Measurements from ENCODE around the gene ULK4. TPM values are rescaled to one million over a fixed set of nuclear protein-coding genes. Genes with fewer than 3 reads are reported as not detected.

Gene ULK4
- total RNA-seq, 2 donors from 2014 or later: 11.1 to 17.9 TPM

- 80 to 83% methylated on average over 1 to 3 of the region's 3 CpGs for WGBS, 2 experiments (ENCODE audit: insufficient coverage in 1 of 2, insufficient read length in 1 of 2)
- no peak for TF ChIP-seq CTCF (conservative IDR thresholded peaks at IDR 0.05)
- Histone ChIP-seq H3K4me3 (ENCODE audit: low read length) (no peak overlapping the region), H3K9ac (ENCODE audit: extremely low read depth, low read length, poor library complexity, severe bottlenecking) (no peak overlapping the region), H3K4me1 (ENCODE audit: control insufficient read depth, insufficient read depth, low read length) (no peaks in the 10 kb centered on the region), H3K27ac (ENCODE audit: low read depth, low read length) (no peak overlapping the region), H3K9me3 (ENCODE audit: control insufficient read depth, low read length) (peaks cover 5% of the 10 kb centered on the region), H3K36me3 (ENCODE audit: control insufficient read depth, insufficient read depth, low read length) (no peaks in the 10 kb centered on the region), H3K27me3 (ENCODE audit: control insufficient read depth, insufficient read depth, low read length, poor library complexity, severe bottlenecking) (no peaks in the 10 kb centered on the region)
- no peak for DNase-seq
- Mint-ChIP-seq H3K4me1 (no peaks in the 10 kb centered on the region), H3K4me3 (no peak overlapping the region), H3K36me3 (ENCODE audit: low read depth) (no peaks in the 10 kb centered on the region), H3K27ac (no peak overlapping the region), H3K9me3 (peaks cover 17% of the 10 kb centered on the region), H3K27me3 (ENCODE audit: insufficient read depth) (no peaks in the 10 kb centered on the region)
These were observed 531.5 kb downstream of the ULK4 start for GRCh38 chr3:41430391-41430790.

GRCh38 chr3:41426485-41426884, 535.4 kb downstream of the ULK4 start:
- peaks cover 5% of the 10 kb centered on the region for H3K9me3 ChIP-seq (ENCODE audit: control insufficient read depth, low read length)
- H3K9ac ChIP-seq (ENCODE audit: extremely low read depth, low read length, poor library complexity, severe bottlenecking): no peak overlapping the region
- Mint-ChIP-seq H3K27me3 (ENCODE audit: insufficient read depth) (no peaks in the 10 kb centered on the region), H3K9me3 (peaks cover 8% of the 10 kb centered on the region), H3K27ac (no peak overlapping the region), H3K4me1 (no peaks in the 10 kb centered on the region), H3K36me3 (ENCODE audit: low read depth) (no peaks in the 10 kb centered on the region), H3K4me3 (no peak overlapping the region)
- no peak overlapping the region for H3K4me3 ChIP-seq (ENCODE audit: low read length)
- DNase-seq: no peak
- no peak for TF ChIP-seq CTCF (conservative IDR thresholded peaks at IDR 0.05)
- H3K4me1 ChIP-seq (ENCODE audit: control insufficient read depth, insufficient read depth, low read length): no peaks in the 10 kb centered on the region
- H3K36me3 ChIP-seq (ENCODE audit: control insufficient read depth, insufficient read depth, low read length): no peaks in the 10 kb centered on the region
- H3K27me3 ChIP-seq (ENCODE audit: control insufficient read depth, insufficient read depth, low read length, poor library complexity, severe bottlenecking): no peaks in the 10 kb centered on the region
- WGBS, 2 experiments (ENCODE audit: insufficient coverage in 1 of 2, insufficient read length in 1 of 2): 75% methylated on average over 3 of the region's 3 CpGs; no CpG with 5 or more reads in 1 of the 2 experiments
- H3K27ac ChIP-seq (ENCODE audit: low read depth, low read length): no peak overlapping the region

GRCh38 chr3:41424543-41425300, 537.2 kb downstream of the ULK4 start:
- Mint-ChIP-seq H3K27me3 (ENCODE audit: insufficient read depth) (no peaks in the 10 kb centered on the region), H3K4me1 (no peaks in the 10 kb centered on the region), H3K9me3 (peaks cover 8% of the 10 kb centered on the region), H3K36me3 (ENCODE audit: low read depth) (no peaks in the 10 kb centered on the region), H3K27ac (no peak overlapping the region), H3K4me3 (no peak overlapping the region)
- H3K27ac ChIP-seq (ENCODE audit: low read depth, low read length): no peak overlapping the region
- TF ChIP-seq CTCF (conservative IDR thresholded peaks at IDR 0.05): no peak
- H3K4me1 ChIP-seq (ENCODE audit: control insufficient read depth, insufficient read depth, low read length): no peaks in the 10 kb centered on the region
- peaks cover 5% of the 10 kb centered on the region for H3K9me3 ChIP-seq (ENCODE audit: control insufficient read depth, low read length)
- no peaks in the 10 kb centered on the region for H3K27me3 ChIP-seq (ENCODE audit: control insufficient read depth, insufficient read depth, low read length, poor library complexity, severe bottlenecking)
- WGBS, 2 experiments (ENCODE audit: insufficient coverage in 1 of 2, insufficient read length in 1 of 2): 93% methylated on average over 4 of the region's 4 CpGs; no CpG with 5 or more reads in 1 of the 2 experiments
- H3K36me3 ChIP-seq (ENCODE audit: control insufficient read depth, insufficient read depth, low read length): no peaks in the 10 kb centered on the region
- H3K9ac ChIP-seq (ENCODE audit: extremely low read depth, low read length, poor library complexity, severe bottlenecking): no peak overlapping the region
- H3K4me3 ChIP-seq (ENCODE audit: low read length): no peak overlapping the region
- no peak for DNase-seq

Data from endodermal cell (in vitro differentiated cells).